Body of pancreas (tissue), 4 donors: ENCODE measurements around the gene NPTX1. TPM values are rescaled to one million over a fixed set of nuclear protein-coding genes. Genes with fewer than 3 reads are reported as not detected.
A peak's percentile ranks its signal among the peaks of the same experiment; 100 is the strongest.

Experiments used
- ATAC-seq: fragments of 150-250 bp; one replicate; pipeline ENCODE4 v1.9.1; 2016
- DNase-seq, 4 donors: peaks; one replicate each; pipeline ENCODE4 v3.0.0-alpha.2; 2019
- H3K27ac ChIP-seq, 4 donors: fragments of 200-600 bp; sonication (generic); 1 replicate in 3 of 4; 2 replicates in 1 of 4; pipeline versions ENCODE4 v1.5.1 to v1.6.1; 2016 to 2019; ENCODE audit warnings: mild to moderate bottlenecking in 1 of 4, mixed read lengths in 1 of 4, moderate library complexity in 1 of 4
- H3K27me3 ChIP-seq, 2 donors: fragments of 200-600 bp; sonication (generic); one replicate each; pipeline ENCODE4 v1.6.0; 2016; ENCODE audit warnings: mild to moderate bottlenecking in 1 of 2
- H3K36me3 ChIP-seq, 2 donors: fragments of 200-600 bp; sonication (generic); replicated peaks in 1 of 2; 2 replicates each; pipeline ENCODE4 v1.5.1; 2016; ENCODE audit warnings: low read depth in 2 of 2; ENCODE audit not compliant: insufficient read depth in 1 of 2
- H3K4me1 ChIP-seq: fragments of 200-600 bp; sonication (generic); one replicate; pipeline ENCODE4 v1.6.0; 2016
- H3K4me3 ChIP-seq, 2 donors: fragments of 200-600 bp; sonication (generic); 1 replicate in 1 of 2; 2 replicates in 1 of 2; pipeline ENCODE4 v1.5.1; 2016 to 2019
- H3K9me3 ChIP-seq, 3 donors: fragments of 200-600 bp; sonication (generic); 1 replicate in 2 of 3; 2 replicates in 1 of 3; pipeline ENCODE4 v1.5.1; 2016
- CTCF ChIP-seq, 7 experiments: fragments of 450-650 bp in 4 of 7; fragments of 200-600 bp in 3 of 7; sonication (generic) in 3 of 7; IDR thresholded peaks; one replicate each; pipeline ENCODE4 v1.5.1; 2016 to 2019; ENCODE audit warnings: antibody characterized with exemption in 7 of 7
- POLR2A ChIP-seq, 3 donors: fragments of 450-650 bp; IDR thresholded peaks; one replicate each; pipeline ENCODE4 v1.6.1; 2016; ENCODE audit warnings: antibody characterized with exemption in 3 of 3, mild to moderate bottlenecking in 2 of 3
- WGBS, 2 donors: methylation state at CpG; one replicate each; pipeline ENCODE4 v1.1.5; 2017; 5-methylcytosine and 5-hydroxymethylcytosine counted together
- intact Hi-C: fragments of 100-400 bp; cut with DNase I; formaldehyde crosslinking; loops from one replicate; pipeline ENCODE4 v1.15.1; 2023
- total RNA-seq, 2 donors: library from RNA; depleted of rRNA; stranded (reverse); fragments of >200 nt; gene quantifications; one replicate each; pipeline ENCODE4 v1.1.0, GENCODE V29; 2016

Gene NPTX1
- total RNA-seq, 2 donors from 2014 or later, result 0.26 TPM; not detected in 1

DNA sequence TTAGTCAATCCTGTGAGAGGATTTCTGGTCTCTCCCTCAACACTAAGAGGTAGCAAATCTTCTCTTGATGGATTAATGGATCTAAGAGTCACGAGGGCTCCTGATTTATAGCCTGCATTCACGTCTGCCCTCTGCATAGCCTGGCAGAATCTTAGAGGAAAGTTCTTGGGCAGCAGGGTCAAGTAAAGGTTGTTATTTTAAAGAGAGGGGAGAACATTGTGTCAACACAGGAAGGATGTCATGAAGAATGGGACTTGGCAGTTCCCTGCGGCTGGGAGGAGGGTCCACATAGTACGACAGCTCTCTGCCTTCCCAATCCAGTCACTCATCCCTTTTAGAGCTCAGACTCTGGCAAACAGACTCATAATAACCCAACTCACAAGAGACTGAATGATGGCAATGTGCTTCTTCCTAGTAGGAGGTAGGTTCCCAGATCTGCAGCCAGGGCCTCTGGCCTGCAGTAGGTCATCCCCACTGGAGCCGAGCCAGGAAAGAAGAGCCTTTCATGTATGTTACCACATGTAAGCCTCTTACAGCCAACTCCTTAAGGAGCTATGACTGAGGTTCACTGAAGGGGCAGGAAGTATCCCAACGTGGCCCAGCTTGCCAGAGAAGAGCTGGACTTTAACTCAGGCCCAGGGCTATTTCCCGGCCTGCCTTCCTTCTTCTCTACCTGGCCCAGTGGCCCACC lies 42.8 kb upstream of the NPTX1 start:
- WGBS, 2 donors, result 28 to 32% methylated on average over 7 of the region's 7 CpGs
- no peak for TF ChIP-seq POLR2A (IDR thresholded peaks at IDR 0.05)
- ATAC-seq (peak; percentile 21), DNase-seq (no peak)
- Histone ChIP-seq H3K4me1 (no peaks in the 10 kb centered on the region), H3K27ac (no peak overlapping the region), H3K9me3 (no peaks in the 10 kb centered on the region), H3K4me3 (no peak overlapping the region), H3K27me3 (no peaks in the 10 kb centered on the region), H3K36me3 (no peaks in the 10 kb centered on the region)
- intact Hi-C loops, result no loop called here

DNA sequence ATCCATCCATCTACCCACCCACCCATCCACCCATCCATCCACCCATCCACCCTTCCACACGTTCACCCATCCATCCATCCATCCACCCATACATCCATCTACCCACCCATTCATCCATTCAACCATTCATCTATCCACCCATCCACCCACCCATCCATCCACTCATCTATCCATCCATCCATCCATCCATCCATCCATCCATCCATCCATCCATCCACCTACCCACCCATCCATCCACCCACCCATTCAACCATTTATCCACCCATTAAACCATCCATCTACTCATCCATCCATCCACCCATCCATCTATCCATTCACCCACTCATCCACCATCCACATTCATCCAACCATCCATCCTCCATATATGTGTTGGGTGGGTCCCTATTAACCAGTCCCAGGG lies 42.0 kb upstream of the NPTX1 start:
- Histone ChIP-seq H3K27ac (no peak overlapping the region), H3K9me3 (no peaks in the 10 kb centered on the region), H3K36me3 (no peaks in the 10 kb centered on the region), H3K4me3 (no peak overlapping the region), H3K27me3 (no peaks in the 10 kb centered on the region), H3K4me1 (no peaks in the 10 kb centered on the region)
- TF ChIP-seq POLR2A (IDR thresholded peaks at IDR 0.05) (no peak), CTCF (IDR thresholded peaks at IDR 0.05) (no peak)
- no peak for ATAC-seq
- WGBS, 2 donors, result 46 to 53% methylated on average over 1 of the region's 1 CpG
- intact Hi-C loops, result no loop called here
- no peak for DNase-seq

- no peaks in the 10 kb centered on the region for H3K27me3 ChIP-seq
- H3K9me3 ChIP-seq, result no peaks in the 10 kb centered on the region
- no peak for DNase-seq
- intact Hi-C loops, result no loop called here
- no peaks in the 10 kb centered on the region for H3K36me3 ChIP-seq
- TF ChIP-seq CTCF (IDR thresholded peaks at IDR 0.05), result no peak
- no peak for TF ChIP-seq POLR2A (IDR thresholded peaks at IDR 0.05)
- no peaks in the 10 kb centered on the region for H3K4me1 ChIP-seq
- ATAC-seq, result no peak
- WGBS, 2 donors, result 70 to 82% methylated on average over 3 of the region's 3 CpGs
- no peak overlapping the region for H3K4me3 ChIP-seq
- no peak overlapping the region for H3K27ac ChIP-seq
These were observed 41.2 kb upstream of the NPTX1 start for GRCh38 chr17:80517641-80518040.

DNA sequence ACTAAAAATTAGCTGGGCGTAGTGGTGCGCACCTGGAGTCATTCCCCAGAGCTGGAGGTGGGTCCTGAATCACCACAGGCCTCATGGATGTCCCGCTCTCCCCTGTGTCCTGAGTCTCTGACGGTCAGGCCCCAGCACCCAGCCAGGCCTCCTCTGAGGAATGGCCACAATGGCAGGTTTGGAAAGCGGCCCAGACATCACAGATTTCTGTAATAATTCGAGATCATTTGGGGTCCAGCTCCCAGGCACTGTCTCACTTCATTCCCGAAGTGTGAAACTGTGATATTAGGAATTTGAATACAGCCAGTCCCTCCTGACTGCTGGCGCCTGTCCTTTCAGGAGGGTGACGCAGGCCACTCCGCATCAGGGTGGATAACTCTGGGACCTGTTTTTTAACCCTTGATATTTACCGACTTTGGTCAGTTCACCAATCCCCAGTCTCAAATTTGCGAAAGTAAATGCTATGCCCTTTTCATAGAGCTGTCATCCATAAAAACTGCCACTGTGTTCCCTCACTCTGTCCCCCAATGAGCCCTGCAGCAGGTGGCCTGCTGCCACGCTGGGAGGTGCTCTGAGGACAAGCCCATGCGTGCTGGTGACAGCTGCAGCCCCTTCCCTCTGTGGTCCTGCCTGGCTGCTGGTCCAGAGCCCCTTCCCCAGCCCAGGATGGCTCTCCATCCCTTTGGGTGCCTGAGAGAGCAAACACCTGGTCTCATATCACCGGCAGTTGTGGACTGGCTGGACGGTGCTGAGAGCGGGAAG lies 39.9 kb upstream of the NPTX1 start:
- Histone ChIP-seq H3K4me1 (no peaks in the 10 kb centered on the region), H3K9me3 (no peaks in the 10 kb centered on the region), H3K36me3 (no peaks in the 10 kb centered on the region), H3K27me3 (no peaks in the 10 kb centered on the region), H3K4me3 (no peak overlapping the region), H3K27ac (no peak overlapping the region)
- DNase-seq (no peak), ATAC-seq (no peak)
- 44 to 59% methylated on average over 12 to 17 of the region's 17 CpGs for WGBS, 2 donors
- TF ChIP-seq CTCF (IDR thresholded peaks at IDR 0.05) (no peak), POLR2A (IDR thresholded peaks at IDR 0.05) (no peak)
- intact Hi-C loops, result no loop called here

DNA sequence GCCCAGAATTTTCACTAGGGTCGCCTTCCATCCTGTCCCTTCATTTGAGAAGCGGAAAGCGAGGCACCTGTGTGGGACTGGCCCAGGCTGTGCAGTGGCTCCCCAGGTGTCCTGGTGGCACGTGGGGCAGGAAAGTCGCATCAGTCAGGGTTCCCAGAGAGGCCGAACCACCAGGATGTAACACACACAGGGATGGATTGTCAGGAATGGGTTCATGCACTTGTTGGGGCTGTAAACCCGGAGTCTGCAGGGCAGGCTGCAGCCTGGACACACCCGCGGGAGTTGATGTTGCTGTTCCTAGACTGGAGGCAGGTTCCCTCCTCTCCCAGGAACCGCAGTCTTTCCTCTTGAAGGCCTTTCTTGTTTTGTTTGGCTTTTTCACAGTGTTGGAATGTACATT lies 37.5 kb upstream of the NPTX1 start:
- TF ChIP-seq CTCF (IDR thresholded peaks at IDR 0.05) (no peak), POLR2A (IDR thresholded peaks at IDR 0.05) (no peak)
- H3K9me3 ChIP-seq, result no peaks in the 10 kb centered on the region
- WGBS, 2 donors, result 42 to 50% methylated on average over 4 to 10 of the region's 10 CpGs
- no peaks in the 10 kb centered on the region for H3K4me1 ChIP-seq
- H3K4me3 ChIP-seq, result no peak overlapping the region
- H3K27ac ChIP-seq, result no peak overlapping the region
- intact Hi-C loops, result no loop called here
- H3K27me3 ChIP-seq, result no peaks in the 10 kb centered on the region
- DNase-seq (no peak), ATAC-seq (no peak)
- no peaks in the 10 kb centered on the region for H3K36me3 ChIP-seq
